HG02571 (cell line): Measurements from ENCODE around the gene GPSM3.
A peak's percentile ranks its signal among the peaks of the same experiment; 100 is the strongest.

Experiments used
- ATAC-seq: cut with Tn5 transposase; IDR thresholded peaks from one replicate; pipeline ENCODE4 v1.9.1; 2021; ENCODE audit warnings: mild to moderate bottlenecking, moderate library complexity; ENCODE audit not compliant: unreplicated experiment

The GPSM3 gene

GRCh38 chr6:32175711-32176475 is 16.6 kb downstream of the GPSM3 start, which contains the start of gene AGPAT1:
TSS of gene AGPAT1 (minus strand) at chr6:32176084. CDS start at chr6:32171496, 4,588 bp downstream.
- ATAC-seq = peak; percentile 43

- no peak for ATAC-seq
Observed at GRCh38 chr6:32175322-32175710, 17.1 kb downstream of the GPSM3 start.

GRCh38 chr6:32174416-32174815 is 18.0 kb downstream of the GPSM3 start:
- ATAC-seq = no peak

GRCh38 chr6:32173051-32173727 is 19.3 kb downstream of the GPSM3 start:
- ATAC-seq = no peak

- ATAC-seq = no peak
Observed at GRCh38 chr6:32171234-32171633, 21.2 kb downstream of the GPSM3 start.

GRCh38 chr6:32170294-32170693 is 22.1 kb downstream of the GPSM3 start:
- ATAC-seq = no peak

- ATAC-seq = no peak
Observed at GRCh38 chr6:32168807-32169591, 23.4 kb downstream of the GPSM3 start.

GRCh38 chr6:32168350-32168749 is 24.1 kb downstream of the GPSM3 start:
- ATAC-seq = no peak

GRCh38 chr6:32167761-32168262 is 24.6 kb downstream of the GPSM3 start:
- ATAC-seq = no peak

GRCh38 chr6:32167154-32167760 is 25.2 kb downstream of the GPSM3 start:
- ATAC-seq = no peak

- ATAC-seq = no peak
Observed at GRCh38 chr6:32166411-32167061, 25.9 kb downstream of the GPSM3 start.

GRCh38 chr6:32164295-32164694 is 28.1 kb downstream of the GPSM3 start, which contains the start of gene EGFL8:
TSS of gene EGFL8 (plus strand) at chr6:32164595. CDS start at chr6:32166166, 1,571 bp downstream.
- ATAC-seq = no peak

- no peak for ATAC-seq
Observed at GRCh38 chr6:32163559-32164258, 28.7 kb downstream of the GPSM3 start.

- ATAC-seq = no peak
Observed at GRCh38 chr6:32158052-32158451, 34.4 kb downstream of the GPSM3 start.

GRCh38 chr6:32156891-32157290 is 35.6 kb downstream of the GPSM3 start:
- no peak for ATAC-seq

- peak; percentile 50 for ATAC-seq
Observed at GRCh38 chr6:32154514-32155161, 37.8 kb downstream of the GPSM3 start.

- ATAC-seq = peak; percentile 33
Observed at GRCh38 chr6:32153564-32154513, 38.6 kb downstream of the GPSM3 start, which contains the start of gene PPT2. TSS of gene PPT2 (plus strand) at chr6:32154141. CDS start at chr6:32154595, 454 bp downstream.
